Cardiac fibroblast (primary cell): ENCODE data around the gene GBP3.

Source experiments
- DNase-seq, 2 donors: peaks; one replicate each; pipeline versions ENCODE4 v3.0.0 to v3.0.0-alpha.2; 2010; ENCODE audit warnings: low read depth in 2 of 2
- H3K4me3 ChIP-seq, 2 donors: replicated peaks in 1 of 2; 1 replicate in 1 of 2; 2 replicates in 1 of 2; pipeline ENCODE4 v1.5.1; 2011; ENCODE audit warnings: low read depth in 2 of 2, low read length in 2 of 2, mild to moderate bottlenecking in 2 of 2, moderate library complexity in 1 of 2
- CTCF ChIP-seq: IDR thresholded peaks from one replicate; pipeline ENCODE4 v1.5.1; 2011; ENCODE audit warnings: low read depth, mild to moderate bottlenecking, low read length, inconsistent platforms

The GBP3 gene

GRCh38 chr1:89044970-89045721 lies 22.5 kb upstream of the GBP3 start:
- peak in 1 of 2 donors; percentile 16 for DNase-seq
- TF ChIP-seq CTCF, result no peak
- H3K4me3 ChIP-seq, result no peak overlapping the region

GRCh38 chr1:89043940-89044339 lies 21.3 kb upstream of the GBP3 start:
- TF ChIP-seq CTCF, result no peak
- H3K4me3 ChIP-seq, result no peak overlapping the region
- no peak for DNase-seq

GRCh38 chr1:89042491-89042890 lies 19.8 kb upstream of the GBP3 start:
- no peak overlapping the region for H3K4me3 ChIP-seq
- DNase-seq, result no peak
- no peak for TF ChIP-seq CTCF

GRCh38 chr1:89041721-89042120 lies 19.1 kb upstream of the GBP3 start:
- DNase-seq, result peak in 1 of 2 donors; percentile 14
- H3K4me3 ChIP-seq, result no peak overlapping the region
- TF ChIP-seq CTCF, result no peak

GRCh38 chr1:89041119-89041641 lies 18.5 kb upstream of the GBP3 start:
- peak; percentile 46 to 84 for DNase-seq
- TF ChIP-seq CTCF, result no peak
- no peak overlapping the region for H3K4me3 ChIP-seq

GRCh38 chr1:89040315-89040626 lies 17.6 kb upstream of the GBP3 start:
- no peak for TF ChIP-seq CTCF
- no peak for DNase-seq
- H3K4me3 ChIP-seq, result no peak overlapping the region

GRCh38 chr1:89037186-89037585 lies 14.5 kb upstream of the GBP3 start:
- no peak for DNase-seq
- no peak for TF ChIP-seq CTCF
- H3K4me3 ChIP-seq, result no peak overlapping the region
